WI38 (cell line): Measurements from ENCODE around the gene RAPGEF2.
"Not testable (repeated sequence)": the region's sequence is repeated elsewhere in the genome, so short reads cannot be mapped to it uniquely, and the experiment has no call there.

Experiments used
- H3K4me3 ChIP-seq: 2 replicates; pipeline ENCODE4 v1.5.1; 2011; ENCODE audit warnings: low read depth, mild to moderate bottlenecking, control low read depth, low read length
- TF ChIP-seq, protein P1 (sequence below): IDR thresholded peaks from 2 replicates; pipeline ENCODE4 v1.5.1; 2012; ENCODE audit warnings: low read depth, mild to moderate bottlenecking, control low read depth, low read length

The RAPGEF2 gene

DNA sequence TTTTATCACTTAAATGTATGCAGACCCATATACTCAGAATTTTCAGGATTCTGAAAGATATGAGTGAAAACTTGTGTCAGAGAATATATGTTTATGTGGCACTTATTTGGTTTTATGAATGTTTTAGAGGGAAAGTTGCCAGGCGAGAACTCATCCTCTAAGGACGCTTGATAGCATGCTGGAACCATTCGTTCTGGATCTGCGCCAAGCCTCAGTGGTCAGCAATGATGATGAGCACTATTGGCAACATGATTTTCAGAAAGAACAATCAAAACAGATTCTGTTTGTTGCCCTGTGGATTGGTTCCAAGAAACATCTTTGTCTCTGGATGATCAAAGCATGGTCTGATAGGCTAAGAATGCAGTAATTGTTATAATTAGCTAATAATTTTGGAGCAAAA lies 32.1 kb upstream of the RAPGEF2 start:
- TF ChIP-seq, protein P1, sequence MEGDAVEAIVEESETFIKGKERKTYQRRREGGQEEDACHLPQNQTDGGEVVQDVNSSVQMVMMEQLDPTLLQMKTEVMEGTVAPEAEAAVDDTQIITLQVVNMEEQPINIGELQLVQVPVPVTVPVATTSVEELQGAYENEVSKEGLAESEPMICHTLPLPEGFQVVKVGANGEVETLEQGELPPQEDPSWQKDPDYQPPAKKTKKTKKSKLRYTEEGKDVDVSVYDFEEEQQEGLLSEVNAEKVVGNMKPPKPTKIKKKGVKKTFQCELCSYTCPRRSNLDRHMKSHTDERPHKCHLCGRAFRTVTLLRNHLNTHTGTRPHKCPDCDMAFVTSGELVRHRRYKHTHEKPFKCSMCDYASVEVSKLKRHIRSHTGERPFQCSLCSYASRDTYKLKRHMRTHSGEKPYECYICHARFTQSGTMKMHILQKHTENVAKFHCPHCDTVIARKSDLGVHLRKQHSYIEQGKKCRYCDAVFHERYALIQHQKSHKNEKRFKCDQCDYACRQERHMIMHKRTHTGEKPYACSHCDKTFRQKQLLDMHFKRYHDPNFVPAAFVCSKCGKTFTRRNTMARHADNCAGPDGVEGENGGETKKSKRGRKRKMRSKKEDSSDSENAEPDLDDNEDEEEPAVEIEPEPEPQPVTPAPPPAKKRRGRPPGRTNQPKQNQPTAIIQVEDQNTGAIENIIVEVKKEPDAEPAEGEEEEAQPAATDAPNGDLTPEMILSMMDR: no peak
- H3K4me3 ChIP-seq: no peak overlapping the region

DNA sequence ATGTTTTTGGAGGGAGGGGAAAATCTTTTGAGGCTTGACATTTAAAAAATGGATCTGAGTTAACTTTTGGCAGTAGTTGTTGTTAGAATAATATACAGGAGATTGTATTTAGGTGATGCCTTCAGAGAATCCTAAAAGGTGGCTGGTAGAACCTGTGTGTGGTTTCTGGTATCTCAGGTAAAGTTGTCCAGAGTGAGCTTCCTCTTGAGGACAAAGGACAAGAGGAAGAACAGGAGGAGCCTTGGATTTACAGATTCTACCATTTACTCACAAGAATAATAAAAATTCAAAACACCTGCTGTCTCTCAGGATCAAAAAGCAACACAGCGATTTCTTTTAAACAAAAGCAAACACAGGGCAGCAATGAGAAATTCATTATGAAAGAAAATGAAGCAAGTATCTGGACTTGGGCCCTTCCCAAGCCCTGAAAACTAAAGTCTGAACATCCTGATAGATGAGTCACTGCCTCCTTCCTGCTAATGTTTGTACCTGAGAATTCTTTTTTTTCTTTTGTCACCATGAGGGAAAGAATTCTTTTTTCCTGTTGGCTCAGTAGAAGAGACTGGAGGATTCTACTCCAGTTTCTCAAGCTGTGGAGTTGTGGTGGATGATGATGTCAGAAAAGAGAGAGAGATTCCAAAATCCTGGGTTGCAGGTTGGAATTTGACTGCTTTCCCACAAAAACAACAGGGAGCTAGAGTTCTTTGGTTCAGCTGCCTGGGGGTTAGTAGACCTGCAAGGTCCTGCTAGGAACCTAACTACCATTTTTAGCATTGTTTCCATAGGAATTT lies 31.5 kb upstream of the RAPGEF2 start:
- TF ChIP-seq, protein P1: no peak
- no peak overlapping the region for H3K4me3 ChIP-seq

GRCh38 chr4:159071969-159072765 lies 30.7 kb upstream of the RAPGEF2 start:
- TF ChIP-seq, protein P1: no peak
- no peak overlapping the region for H3K4me3 ChIP-seq

- TF ChIP-seq, protein P1: no peak
- H3K4me3 ChIP-seq: no peak overlapping the region
These were observed 27.3 kb upstream of the RAPGEF2 start for GRCh38 chr4:159075531-159075932.

GRCh38 chr4:159077018-159077417 lies 25.9 kb upstream of the RAPGEF2 start:
- not testable (repeated sequence) for H3K4me3 ChIP-seq

DNA sequence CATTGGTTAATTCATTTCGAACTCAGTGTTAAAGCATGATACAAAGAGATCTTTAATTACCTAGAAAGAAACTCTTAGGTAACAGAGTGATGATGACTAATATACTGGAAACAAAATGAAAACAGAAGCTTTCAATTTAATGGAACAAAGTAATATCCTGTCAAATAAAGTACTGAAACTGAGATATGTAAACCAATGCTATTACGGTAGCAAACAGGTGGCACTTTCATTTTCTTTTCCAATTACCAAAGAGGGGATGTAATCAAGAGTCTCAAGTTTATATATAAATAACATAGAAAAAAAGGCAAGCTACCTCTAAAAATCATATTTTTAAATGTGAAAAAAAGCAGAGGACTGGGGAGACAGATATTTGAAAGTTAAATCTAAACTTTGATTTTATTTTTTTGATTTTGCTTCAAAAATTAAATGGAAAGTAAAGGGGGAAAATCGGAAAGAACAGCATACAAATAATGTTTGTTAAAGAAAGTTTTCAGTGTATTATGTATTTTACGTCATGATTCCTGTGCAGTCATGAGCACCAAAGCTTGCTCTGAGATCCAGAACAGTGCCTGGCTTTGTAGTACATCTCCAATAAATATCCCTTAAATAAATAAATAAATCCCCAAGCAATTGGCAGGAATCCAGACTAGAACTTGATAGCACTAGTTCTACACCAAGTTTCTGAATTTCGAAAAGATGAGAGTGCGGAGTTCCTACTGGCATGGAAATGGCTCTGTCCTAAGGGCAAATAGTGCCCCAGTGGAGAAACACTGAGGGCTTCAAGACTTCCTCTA lies 25.0 kb upstream of the RAPGEF2 start:
- no peak overlapping the region for H3K4me3 ChIP-seq
- TF ChIP-seq, protein P1: no peak

DNA sequence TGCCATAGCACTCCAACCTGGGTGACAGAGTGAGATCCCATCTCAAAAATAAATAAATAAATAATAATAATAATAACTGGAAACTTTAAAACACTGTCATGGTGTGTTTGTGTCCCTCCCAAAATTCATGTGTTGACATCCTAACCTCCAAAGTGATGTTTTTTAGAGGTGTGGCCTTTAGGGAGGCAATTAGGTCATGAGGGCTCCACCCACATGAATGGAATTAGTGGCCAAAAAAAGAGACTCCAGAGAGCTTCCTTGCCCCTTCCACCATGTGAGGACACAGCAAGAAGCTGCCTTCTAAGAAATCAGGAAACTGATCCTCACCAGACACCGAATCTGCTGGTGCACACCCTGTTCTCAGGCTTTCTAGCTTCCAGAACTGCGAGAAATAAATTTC lies 23.8 kb upstream of the RAPGEF2 start:
- TF ChIP-seq, protein P1: no peak

More for the DNA sequence above, 23.8 kb upstream of the RAPGEF2 start:
- H3K4me3 ChIP-seq: no peak overlapping the region
